Measurements from ENCODE around the gene PLB1.

The PLB1 gene

GRCh38 chr2:28509361-28509760 is 13.5 kb downstream of the PLB1 start:
- Histone ChIP-seq H3K9me3 (replicated peaks; ENCODE audit: insufficient read depth, low read length) (no peaks in the 10 kb centered on the region), H2AFZ (ENCODE audit: low read length) (no peak overlapping the region), H3K27me3 (replicated peaks; ENCODE audit: insufficient read depth, low read length) (no peaks in the 10 kb centered on the region), H3K4me3 (ENCODE audit: low read length) (no peak overlapping the region), H3K9me2 (replicated peaks; ENCODE audit: insufficient read depth, low read length) (no peaks in the 10 kb centered on the region), H3K4me2 (ENCODE audit: low read depth, low read length) (no peak overlapping the region), H3F3A (ENCODE audit: insufficient read depth, low read length) (no peaks in the 10 kb centered on the region), H3K4me1 (ENCODE audit: low read length) (peaks cover 13% of the 10 kb centered on the region), H3K36me3 (replicated peaks; ENCODE audit: insufficient read depth, low read length) (no peaks in the 10 kb centered on the region), H3K9ac (ENCODE audit: low read length) (no peak overlapping the region), H3K27ac (ENCODE audit: low read length) (no peak overlapping the region), H4K20me1 (ENCODE audit: insufficient read depth, low read length) (no peaks in the 10 kb centered on the region), H3K79me2 (ENCODE audit: low read length) (no peaks in the 10 kb centered on the region)
- TF ChIP-seq CTCF (IDR thresholded peaks at IDR 0.05; ENCODE audit: low read length) (no peak), EZH2 (optimal IDR thresholded peaks at IDR 0.05; ENCODE audit: low read depth, low read length) (no peak), EZH2phosphoT487 (IDR thresholded peaks at IDR 0.05; ENCODE audit: low read length) (no peak)
- DNase-seq, result no peak

- Histone ChIP-seq H3K27me3 (replicated peaks; ENCODE audit: insufficient read depth, low read length) (no peaks in the 10 kb centered on the region), H3K79me2 (ENCODE audit: low read length) (no peaks in the 10 kb centered on the region), H3K9me3 (replicated peaks; ENCODE audit: insufficient read depth, low read length) (no peaks in the 10 kb centered on the region), H3K9me2 (replicated peaks; ENCODE audit: insufficient read depth, low read length) (no peaks in the 10 kb centered on the region), H3K36me3 (replicated peaks; ENCODE audit: insufficient read depth, low read length) (no peaks in the 10 kb centered on the region), H3K4me2 (ENCODE audit: low read depth, low read length) (no peak overlapping the region), H3K4me1 (ENCODE audit: low read length) (peaks cover 13% of the 10 kb centered on the region), H3K4me3 (ENCODE audit: low read length) (no peak overlapping the region), H2AFZ (ENCODE audit: low read length) (no peak overlapping the region), H4K20me1 (ENCODE audit: insufficient read depth, low read length) (no peaks in the 10 kb centered on the region), H3K9ac (ENCODE audit: low read length) (no peak overlapping the region), H3K27ac (ENCODE audit: low read length) (no peak overlapping the region), H3F3A (ENCODE audit: insufficient read depth, low read length) (no peaks in the 10 kb centered on the region)
- TF ChIP-seq EZH2 (optimal IDR thresholded peaks at IDR 0.05; ENCODE audit: low read depth, low read length), result no peak
- TF ChIP-seq EZH2phosphoT487 (IDR thresholded peaks at IDR 0.05; ENCODE audit: low read length), result no peak
- TF ChIP-seq CTCF (IDR thresholded peaks at IDR 0.05; ENCODE audit: low read length), result no peak
- DNase-seq, result no peak
These were observed 14.3 kb downstream of the PLB1 start for GRCh38 chr2:28510184-28510583.

DNA sequence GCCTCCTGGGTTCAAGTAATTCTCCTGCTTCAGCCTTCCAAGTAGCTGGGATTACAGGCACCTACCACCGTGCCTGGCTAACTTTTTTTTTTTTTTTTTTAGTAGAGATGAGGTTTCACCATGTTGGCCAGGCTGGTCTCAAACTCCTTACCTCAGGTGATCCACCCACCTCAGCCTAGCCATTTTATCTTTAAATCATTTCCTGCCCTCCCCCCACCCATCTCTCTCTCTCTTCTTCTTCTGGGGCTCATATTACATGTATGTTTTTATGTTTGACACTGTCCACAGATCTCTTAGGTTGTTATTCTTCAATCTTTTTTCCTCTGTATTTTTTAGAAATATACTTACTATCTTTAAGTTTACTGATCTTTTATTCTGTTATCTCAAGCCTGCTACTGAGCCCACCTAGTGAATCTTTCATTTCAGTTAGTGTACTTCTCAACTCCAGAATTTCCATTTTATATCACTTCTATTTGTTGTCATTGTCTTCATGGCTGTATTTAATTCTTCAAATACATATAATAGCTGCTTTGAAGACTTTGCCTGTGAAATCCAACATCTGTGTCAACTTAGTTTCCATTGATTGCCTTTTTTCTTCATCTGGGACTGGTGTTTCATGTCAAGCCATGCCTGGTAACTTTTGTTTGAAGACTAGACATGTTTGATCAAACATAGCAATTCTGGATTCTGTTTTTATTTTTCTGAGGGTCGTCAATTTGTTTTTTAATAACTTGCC is 16.2 kb downstream of the PLB1 start:
- Histone ChIP-seq H3K4me2 (ENCODE audit: low read depth, low read length) (no peak overlapping the region), H3F3A (ENCODE audit: insufficient read depth, low read length) (no peaks in the 10 kb centered on the region), H3K27ac (ENCODE audit: low read length) (no peak overlapping the region), H3K4me1 (ENCODE audit: low read length) (peaks cover 13% of the 10 kb centered on the region), H2AFZ (ENCODE audit: low read length) (no peak overlapping the region), H3K36me3 (replicated peaks; ENCODE audit: insufficient read depth, low read length) (no peaks in the 10 kb centered on the region), H4K20me1 (ENCODE audit: insufficient read depth, low read length) (no peaks in the 10 kb centered on the region), H3K9me3 (replicated peaks; ENCODE audit: insufficient read depth, low read length) (no peaks in the 10 kb centered on the region), H3K4me3 (ENCODE audit: low read length) (no peak overlapping the region), H3K79me2 (ENCODE audit: low read length) (no peaks in the 10 kb centered on the region), H3K9ac (ENCODE audit: low read length) (no peak overlapping the region), H3K27me3 (replicated peaks; ENCODE audit: insufficient read depth, low read length) (no peaks in the 10 kb centered on the region), H3K9me2 (replicated peaks; ENCODE audit: insufficient read depth, low read length) (no peaks in the 10 kb centered on the region)
- TF ChIP-seq EZH2phosphoT487 (IDR thresholded peaks at IDR 0.05; ENCODE audit: low read length) (no peak), EZH2 (optimal IDR thresholded peaks at IDR 0.05; ENCODE audit: low read depth, low read length) (no peak), CTCF (IDR thresholded peaks at IDR 0.05; ENCODE audit: low read length) (no peak)
- no peak for DNase-seq

All from MM.1S (cell line).